ENCODE results near the gene PAM16. TPM values are rescaled to one million over a fixed set of nuclear protein-coding genes. Genes with fewer than 3 reads are reported as not detected.
"Not testable (repeated sequence)": the region's sequence is repeated elsewhere in the genome, so short reads cannot be mapped to it uniquely, and the experiment has no call there.

The PAM16 gene
- 10 to 100 TPM in 10 of 12 donors, not detected in 2; 16.3 to 28.6 (median 20.4) TPM for polyA plus RNA-seq (ENCODE audit: insufficient read length in 12 of 12)
- long read RNA-seq, donor 1, transcript PAM16-201 (5 exons, 587 nt) = major isoform, 21 of 26 reads
- long read RNA-seq, donor 1, partial matches to known transcripts = 0 of 26 reads
- long read RNA-seq, donor 1, other reads (novel, unspliced or antisense) = 0 of 26 reads
- long read RNA-seq, donor 2, transcript PAM16-201 (5 exons, 587 nt) = major isoform, 22 of 25 reads
- long read RNA-seq, donor 2, partial matches to known transcripts = 0 of 25 reads
- long read RNA-seq, donor 2, other reads (novel, unspliced or antisense) = 0 of 25 reads
- long read RNA-seq, donor 3, transcript PAM16-201 (5 exons, 587 nt) = major isoform, 12 of 15 reads
- long read RNA-seq, donor 3, partial matches to known transcripts = 0 of 15 reads
- long read RNA-seq, donor 3, other reads (novel, unspliced or antisense) = 0 of 15 reads
- long read RNA-seq, donor 4, transcript PAM16-201 (5 exons, 587 nt) = major isoform, 15 of 17 reads
- long read RNA-seq, donor 4, partial matches to known transcripts = 0 of 17 reads
- long read RNA-seq, donor 4, other reads (novel, unspliced or antisense) = 0 of 17 reads
- long read RNA-seq, donor 5, transcript PAM16-201 (5 exons, 587 nt) = major isoform, 22 of 74 reads
- long read RNA-seq, donor 5, partial matches to known transcripts = 48 of 74 reads
- long read RNA-seq, donor 5, other reads (novel, unspliced or antisense) = 0 of 74 reads
- long read RNA-seq, donor 6, transcript PAM16-201 (5 exons, 587 nt) = major isoform, 16 of 19 reads
- long read RNA-seq, donor 6, partial matches to known transcripts = 0 of 19 reads
- long read RNA-seq, donor 6, other reads (novel, unspliced or antisense) = 0 of 19 reads
- long read RNA-seq, donor 7, transcript PAM16-201 (5 exons, 587 nt) = major isoform, 10 of 16 reads
- long read RNA-seq, donor 7, partial matches to known transcripts = 5 of 16 reads
- long read RNA-seq, donor 7, other reads (novel, unspliced or antisense) = 0 of 16 reads
- long read RNA-seq, donor 8, transcript PAM16-201 (5 exons, 587 nt) = major isoform, 22 of 62 reads
- long read RNA-seq, donor 8, partial matches to known transcripts = 37 of 62 reads
- long read RNA-seq, donor 8, other reads (novel, unspliced or antisense) = 0 of 62 reads
- long read RNA-seq, donor 9, transcript PAM16-201 (5 exons, 587 nt) = major isoform, 14 of 18 reads
- long read RNA-seq, donor 9, partial matches to known transcripts = 0 of 18 reads
- long read RNA-seq, donor 9, other reads (novel, unspliced or antisense) = 0 of 18 reads
- long read RNA-seq, donor 10, transcript PAM16-201 (5 exons, 587 nt) = major isoform, 16 of 23 reads
- long read RNA-seq, donor 10, partial matches to known transcripts = 0 of 23 reads
- long read RNA-seq, donor 10, other reads (novel, unspliced or antisense) = 0 of 23 reads
- long read RNA-seq, donor 11, transcript PAM16-201 (5 exons, 587 nt) = major isoform, 20 of 40 reads
- long read RNA-seq, donor 11, partial matches to known transcripts = 7 of 40 reads
- long read RNA-seq, donor 11, other reads (novel, unspliced or antisense) = 9 of 40 reads

DNA sequence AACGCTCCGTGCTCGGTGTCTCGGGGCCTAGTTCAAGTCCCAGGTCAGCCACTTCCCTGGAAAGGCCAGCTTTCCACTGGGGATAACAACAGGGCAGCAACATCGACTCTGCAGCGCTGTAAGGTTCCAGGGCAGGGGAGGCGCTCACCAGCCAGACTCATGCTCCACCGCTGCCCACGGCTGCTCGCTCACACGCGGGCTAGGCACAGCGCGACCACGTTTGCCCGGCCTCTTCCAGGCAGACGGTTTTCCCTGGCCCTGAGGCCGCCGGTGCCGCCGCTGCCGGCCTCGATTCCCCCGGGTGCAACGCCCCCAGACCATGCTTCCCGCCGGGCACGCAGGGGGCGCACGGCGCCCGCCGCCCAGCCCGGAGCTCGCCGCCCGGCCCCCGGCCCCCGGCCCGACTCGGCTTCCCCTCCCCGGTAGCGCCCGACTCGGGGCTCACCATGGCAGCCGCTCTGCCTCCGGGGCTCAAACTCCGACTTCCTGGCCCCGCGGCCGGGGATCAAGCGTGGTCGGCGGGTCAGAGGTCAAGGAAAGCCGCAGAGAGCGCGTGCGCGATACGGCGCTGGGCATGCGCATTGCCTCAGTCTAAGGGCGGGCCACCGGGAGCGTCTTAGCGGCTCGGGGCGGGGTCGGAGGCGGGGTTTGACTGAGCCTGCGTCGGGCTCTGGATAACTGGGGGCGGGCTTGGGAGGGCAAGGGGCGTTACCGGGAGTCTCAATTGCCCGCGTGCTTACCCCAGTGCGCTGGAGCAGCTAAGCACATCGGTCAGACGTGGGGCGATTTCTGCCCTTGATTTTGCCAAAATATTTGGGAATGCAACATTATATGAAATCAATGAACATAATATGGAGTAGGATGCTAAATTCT lies at the start of gene PAM16:
PAM16 (minus strand) TSS at position 535 of the 873 bp plus-strand sequence; CDS start at position 448, 87 bp downstream.
- peak; percentile 96 for DNase-seq

DNA sequence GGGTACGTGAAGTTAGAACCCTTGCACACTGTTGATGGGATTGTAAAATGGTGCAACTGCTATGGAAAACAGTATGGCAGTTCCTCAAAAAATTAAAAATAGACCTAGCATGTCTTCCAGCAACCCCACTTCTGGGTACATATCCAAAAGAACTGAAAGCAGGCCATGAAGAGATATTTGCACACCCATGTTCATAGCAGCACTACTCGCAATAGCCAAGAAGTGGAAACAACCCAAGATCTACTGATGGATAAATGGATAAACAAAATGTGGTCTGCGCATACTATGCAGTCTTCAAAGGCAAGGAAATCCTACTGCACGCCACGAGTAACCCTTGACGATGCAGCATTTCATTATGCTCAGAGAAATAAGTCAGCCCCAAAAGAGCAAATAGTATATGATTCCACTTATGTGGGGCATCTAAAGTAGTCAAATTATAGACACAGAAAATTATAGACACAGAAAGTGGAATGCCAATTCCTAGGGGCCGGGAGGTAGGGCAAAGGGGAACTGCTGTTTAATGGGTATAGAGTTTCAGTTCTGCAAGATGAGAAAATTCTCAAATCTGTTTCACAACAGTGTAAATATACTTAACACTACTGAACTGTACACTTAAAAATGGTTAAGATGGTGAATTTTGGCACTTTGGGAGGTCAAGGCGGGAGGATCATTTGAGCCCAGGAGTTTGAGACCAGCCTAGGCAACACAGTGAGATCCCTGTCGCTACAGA lies 48.0 kb upstream of the PAM16 start:
- DNase-seq = no peak

DNA sequence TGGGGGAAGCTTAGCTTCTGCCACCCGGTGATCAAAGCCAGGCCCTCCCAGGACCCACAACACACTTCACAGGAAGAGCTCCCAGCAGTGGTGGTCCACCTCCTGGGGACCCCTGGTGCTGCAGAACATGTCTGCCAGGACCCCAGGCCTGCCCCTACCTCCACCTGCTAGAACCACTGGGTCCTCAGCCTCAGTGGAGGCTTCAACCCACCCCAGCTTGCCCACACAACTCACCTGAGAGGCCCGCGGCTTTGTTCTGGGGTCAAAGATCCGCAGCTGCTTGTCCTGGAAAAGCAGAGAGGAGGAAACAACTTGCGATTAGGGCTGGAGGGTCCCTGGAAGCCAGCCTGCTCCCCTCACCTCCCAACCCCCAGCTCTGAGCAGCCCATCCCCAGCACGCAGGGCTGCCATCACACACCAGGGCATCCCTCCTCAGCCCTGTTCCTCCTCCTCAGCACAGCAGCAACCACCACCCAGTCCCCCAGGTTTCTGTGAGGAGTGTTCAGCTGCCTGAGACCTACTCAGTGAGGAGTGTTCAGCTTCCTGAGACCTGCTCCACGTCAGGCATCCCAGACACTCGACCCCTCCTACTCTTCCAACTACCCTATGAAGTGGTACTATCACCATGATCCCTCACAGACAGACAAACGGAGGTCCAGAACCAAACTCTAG lies 44.1 kb upstream of the PAM16 start:
- DNase-seq = no peak

DNA sequence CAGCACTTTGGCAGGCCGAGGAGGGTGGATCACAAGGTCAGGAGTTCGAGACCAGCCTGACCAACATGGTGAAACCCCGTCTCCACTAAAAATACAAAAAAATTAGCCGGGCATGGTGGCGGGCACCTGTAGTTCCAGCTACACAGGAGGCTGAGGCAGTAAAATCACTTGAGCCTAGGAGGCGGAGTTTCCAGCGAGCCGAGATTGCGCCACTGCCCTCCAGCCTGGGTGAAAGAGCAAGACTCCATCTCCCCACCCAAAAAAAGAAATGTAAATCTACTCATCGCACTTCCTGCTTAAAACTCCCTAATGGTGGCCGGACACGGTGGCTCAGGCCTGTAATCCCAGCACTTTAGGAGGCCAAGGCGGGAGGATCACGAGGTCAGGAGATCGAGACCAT lies 42.7 kb upstream of the PAM16 start:
- DNase-seq = not testable (repeated sequence)

DNA sequence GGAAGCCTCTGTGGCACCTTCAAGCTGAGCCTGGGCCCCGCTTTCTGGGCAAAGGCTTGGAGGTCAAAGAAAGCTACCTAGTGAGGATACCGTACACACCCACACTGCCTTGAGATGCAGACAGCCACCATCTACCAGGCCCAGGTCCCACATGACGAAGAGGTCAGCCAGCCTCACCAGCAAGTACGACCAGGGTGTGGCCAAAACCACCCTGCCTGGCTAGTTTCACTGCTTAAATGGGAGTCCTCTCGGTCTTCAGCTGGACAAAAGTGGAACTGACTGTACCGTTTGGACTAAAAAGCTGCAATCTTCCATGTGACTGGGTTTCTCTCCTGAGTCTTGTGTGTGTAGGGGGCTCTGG lies 42.1 kb upstream of the PAM16 start:
- no peak for DNase-seq

DNA sequence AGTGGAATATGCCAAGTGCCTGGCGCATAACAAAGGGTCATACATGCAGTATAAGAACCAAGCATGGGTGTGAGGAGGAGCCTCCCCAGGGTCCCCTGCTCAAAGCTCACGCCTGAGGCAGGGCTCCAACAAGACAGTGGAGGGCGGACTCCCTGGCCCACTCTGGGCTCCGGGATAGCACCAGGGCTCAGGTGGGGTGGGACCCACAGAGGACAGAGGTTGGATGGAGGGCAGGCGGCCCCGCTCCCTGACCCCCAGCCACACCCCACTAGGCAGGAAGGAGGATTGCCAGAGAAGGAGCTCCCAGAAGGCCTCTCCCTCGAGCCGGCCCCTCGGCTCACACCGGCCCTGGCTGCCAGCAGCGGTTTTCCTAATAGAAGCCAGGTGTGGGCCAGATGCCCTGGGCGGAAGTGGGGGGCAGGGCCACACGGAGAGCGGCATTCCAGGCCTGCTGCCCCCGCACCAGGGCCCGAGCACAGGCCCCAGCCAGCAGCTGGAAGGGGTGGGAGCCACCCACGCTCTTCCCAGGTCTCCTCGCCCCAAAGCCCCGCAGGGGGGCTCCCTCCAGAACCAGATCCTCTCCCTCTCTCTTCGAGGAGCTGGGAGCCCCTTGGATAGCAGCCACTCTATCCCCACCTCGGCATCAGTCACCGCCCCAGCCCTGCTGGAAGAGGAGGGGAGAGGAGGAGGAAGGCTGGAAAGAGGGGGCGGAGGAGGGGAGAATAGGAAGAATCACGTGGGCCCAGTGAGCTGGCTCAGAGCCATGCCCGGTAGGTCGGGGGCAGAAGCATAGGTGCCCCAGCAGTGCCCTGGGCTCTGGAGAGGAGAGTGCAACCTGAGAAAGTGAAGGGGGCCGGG lies 41.5 kb upstream of the PAM16 start:
- DNase-seq = no peak

DNA sequence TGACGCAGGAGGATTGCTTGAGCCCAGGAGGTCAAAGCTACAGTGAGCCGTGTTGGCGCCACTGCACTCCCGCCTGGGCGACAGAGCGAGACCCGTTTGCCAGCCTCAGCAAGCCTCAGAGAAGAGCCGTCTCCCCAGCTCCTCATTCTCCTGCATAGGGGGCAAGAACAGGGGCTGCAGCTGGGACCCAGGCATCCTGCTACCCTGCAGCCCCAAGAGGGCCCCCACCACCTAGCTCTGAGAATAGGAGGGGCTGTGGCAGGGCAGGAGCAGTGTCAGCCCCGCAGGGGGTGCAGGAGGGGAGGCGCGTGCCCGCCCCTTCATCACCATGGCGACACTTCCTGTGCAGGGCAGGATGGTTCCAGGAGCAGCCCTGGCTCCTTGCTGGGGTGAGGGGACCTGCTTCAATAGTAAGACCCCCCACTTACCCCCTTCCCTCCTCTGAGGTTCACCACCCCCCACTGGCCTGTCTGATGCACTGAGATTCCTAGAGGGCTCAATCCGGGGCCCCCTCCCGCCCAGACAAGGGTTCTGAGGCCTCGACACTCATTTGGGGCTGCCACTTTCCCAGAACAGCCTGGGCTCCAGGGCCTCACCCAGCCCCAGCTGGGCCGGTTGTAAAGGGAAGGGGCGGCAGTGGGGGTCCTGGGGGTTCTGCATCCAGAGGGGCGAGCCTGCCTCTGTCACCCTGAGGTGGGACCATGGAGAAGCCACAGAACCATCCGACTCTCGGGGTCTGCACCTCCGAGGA lies 40.7 kb upstream of the PAM16 start:
- no peak for DNase-seq

DNA sequence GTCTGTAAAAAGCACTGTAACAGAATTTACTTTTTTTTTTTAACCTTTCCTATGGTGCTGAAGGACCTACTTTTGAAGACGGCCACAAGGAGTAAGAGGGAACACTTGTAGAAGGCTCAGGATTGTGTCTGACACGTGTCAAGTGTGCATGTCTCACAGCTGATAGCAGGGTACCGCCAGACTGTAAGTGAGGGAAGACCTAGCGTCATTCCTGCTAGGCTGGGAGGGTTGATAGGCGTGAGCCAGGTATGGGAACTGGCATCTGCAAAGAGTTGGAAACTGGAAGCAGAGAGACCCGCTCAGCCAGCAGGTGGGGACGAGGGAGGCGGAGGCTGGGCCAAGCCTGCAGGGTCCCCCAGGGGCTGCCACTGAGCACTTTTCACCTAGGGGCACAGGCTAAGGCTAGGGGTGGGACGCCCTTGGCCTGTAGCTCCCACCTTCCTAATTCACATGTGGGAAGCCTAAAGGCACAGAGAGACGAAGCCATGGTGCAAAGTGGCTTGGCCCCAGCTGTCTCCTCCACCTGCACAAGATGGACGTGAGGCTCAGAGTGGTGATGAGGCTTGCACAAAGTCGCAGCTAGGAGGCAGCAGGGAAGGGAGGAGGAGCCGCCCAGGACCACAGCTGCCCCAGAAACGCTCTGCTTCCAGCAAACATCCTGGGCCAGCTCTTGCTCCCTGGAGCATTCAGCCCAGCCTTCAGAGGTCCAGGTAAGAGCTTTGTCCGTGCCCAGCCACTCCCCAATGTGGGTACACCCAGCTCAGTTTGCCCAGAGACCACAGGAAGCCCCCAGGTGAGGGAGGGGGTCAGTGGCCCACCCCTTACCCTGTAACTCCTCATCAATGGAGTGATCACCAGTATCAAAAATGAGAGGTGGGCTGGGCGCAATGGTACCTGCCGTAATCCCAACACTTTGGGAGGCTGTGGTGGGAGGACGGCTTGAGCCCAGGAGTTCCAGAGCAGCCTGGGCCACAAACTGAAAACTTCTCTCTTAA lies 39.4 kb upstream of the PAM16 start:
- no peak for DNase-seq

DNA sequence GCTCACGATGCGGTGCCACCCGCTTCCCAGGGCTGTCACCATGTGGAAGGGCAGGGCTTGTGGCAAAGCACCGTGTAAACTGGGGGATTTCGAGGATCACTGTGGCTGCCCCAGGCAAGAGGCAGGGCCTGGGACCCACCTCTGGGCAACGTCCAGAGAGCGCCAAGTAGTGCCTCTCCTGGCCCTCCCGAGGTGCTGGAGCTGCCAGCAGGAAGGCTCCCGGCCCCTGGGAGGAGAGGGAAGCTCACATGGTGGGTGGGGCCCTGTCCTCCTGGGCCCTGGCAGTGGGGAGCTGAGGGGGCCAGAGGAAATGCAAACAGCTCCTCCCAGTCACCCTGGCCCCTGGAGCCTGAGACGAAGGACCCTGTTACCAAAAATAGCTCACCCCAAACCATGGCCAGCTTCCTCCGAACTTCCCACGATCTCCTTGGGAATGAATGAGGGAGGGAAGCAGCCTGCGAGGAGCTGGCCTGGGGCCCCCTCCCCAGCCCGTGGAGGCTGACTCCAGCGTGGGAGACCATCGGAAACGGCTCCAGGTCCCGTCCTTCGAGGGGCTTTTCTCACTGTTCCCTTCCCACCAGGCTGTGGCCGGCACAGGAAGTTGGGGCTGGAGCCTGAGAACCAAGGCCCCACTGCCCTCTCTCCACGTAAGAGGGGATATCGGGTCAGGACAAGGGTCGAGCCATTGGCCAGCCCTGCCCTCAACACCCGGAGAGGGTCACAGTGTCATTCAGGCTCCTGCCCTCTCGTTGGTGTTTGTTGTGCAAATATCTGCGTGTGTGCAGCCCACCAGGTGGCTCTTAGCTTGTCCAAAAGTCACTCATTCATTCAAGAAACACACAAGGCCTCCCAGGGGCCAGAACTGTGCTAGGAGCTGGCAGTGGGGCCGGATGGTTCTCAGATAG lies 38.2 kb upstream of the PAM16 start:
- DNase-seq = no peak

DNA sequence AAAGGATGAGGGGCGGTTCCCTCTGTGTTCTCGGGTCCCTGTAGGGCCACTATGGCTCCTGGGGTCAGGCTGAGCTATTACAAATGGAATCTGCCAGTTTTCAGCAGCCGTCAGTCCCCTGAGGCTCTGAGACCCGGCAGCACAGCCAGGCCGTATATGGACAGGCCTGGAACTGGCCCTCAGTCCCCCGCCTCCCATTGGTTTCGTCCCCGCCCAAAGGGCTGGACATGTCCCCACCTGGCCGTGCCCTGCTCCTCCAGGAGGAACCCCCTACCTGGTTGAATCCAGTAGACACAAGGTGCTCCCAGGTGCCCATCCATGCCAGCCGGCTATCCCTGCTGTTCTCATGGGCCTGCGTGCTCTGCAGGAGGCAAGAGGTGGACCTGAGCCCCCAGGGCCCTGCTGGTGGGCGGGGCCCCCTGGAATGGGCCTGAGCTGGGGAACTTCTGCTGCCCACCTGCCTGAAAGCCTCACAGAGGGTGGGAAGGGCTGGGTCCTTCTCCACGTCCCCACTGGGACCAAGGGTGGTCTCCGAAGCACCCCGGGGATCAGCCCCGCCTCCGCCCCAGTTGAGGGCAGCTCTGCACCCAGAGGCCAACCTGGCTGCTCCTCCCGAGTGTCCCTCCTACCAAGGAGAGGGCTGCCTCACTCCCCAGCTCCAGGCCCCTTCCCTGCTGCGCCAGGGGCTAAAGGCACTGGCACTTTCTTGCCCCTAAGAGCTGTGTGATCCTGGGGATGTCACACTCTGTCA lies 37.3 kb upstream of the PAM16 start:
- DNase-seq = no peak

DNA sequence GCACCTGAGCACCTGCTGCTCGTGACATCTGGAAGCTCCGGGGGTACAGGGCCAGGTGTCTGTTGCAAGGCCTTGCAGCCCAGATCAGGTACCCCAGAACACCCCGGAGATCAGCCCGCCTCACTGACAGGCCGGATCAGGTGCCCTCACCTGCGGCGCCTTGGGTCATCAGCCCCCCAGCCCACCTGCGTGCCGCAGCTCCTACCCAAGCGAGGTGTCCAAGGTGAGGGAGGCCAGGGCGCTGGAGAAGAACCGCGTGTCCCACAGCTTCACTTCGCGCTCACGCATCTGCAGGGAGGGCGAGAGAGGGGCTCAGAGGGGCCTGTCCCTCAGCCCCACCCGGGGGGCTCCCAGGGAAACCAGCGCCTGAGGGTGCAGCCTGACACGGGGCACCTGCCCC lies 36.7 kb upstream of the PAM16 start:
- DNase-seq = no peak

DNA sequence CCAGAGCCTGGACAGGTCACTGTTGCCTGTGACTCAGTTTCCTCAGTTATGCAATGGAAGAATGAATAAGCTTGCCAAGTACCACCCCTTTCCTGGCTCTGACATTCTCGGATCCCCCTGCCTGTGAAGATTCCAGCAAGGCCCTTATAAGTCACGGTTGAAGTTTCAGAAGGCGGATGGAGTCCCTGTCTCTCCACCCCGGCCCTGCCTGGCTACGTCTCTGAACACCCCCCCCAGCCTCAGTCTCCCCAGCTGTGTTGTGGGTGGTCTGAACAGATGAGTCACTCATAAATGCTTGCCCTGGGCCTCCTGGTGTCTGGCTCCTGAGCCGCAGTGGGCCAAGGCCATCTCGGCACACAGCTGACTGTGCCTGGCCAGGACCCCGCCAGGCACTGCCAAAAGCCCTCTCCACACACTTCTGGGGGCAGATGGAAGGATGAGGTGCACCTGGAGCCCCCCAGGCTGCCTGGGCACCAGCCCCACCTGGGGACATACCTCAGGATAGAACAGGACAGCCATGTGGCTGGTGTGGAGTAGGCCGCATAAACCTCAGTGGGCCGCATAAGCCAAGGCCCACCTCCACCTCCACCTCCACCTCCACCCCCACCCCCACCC lies 35.9 kb upstream of the PAM16 start:
- no peak for DNase-seq

DNA sequence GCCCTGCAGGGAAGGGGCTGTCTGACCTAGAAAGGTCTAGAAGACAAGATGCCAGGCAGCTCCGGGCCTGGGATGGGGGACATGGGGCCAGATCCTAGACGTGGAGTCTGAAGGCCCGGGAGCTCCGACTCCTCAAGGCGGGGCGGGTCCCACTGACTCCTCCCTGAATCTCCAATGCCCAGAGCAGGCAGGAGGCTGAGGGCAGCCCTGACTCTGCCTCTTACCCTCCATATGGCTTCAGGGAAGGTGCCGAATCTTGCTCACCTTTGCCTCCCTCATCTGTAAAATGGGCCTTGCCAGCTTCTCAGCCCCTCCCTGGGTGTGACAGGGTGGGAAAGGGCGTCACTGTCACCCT lies 35.3 kb upstream of the PAM16 start:
- no peak for DNase-seq
